PFSK-1 (cell line): ENCODE measurements around the gene ADTRP.

Experiments
- FOXP2 ChIP-seq: optimal IDR thresholded peaks from 2 replicates; pipeline ENCODE3; 2011; ENCODE audit warnings: borderline replicate concordance, control low read depth, inconsistent platforms; ENCODE audit not compliant: insufficient read depth; ENCODE audit errors: extremely low read length, extremely low read depth
- POLR2AphosphoS5 ChIP-seq: IDR thresholded peaks from 2 replicates; pipeline ENCODE4 v1.6.1; 2012; ENCODE audit warnings: low read depth, mild to moderate bottlenecking, control low read depth, low read length, moderate library complexity
- SIN3A ChIP-seq: IDR thresholded peaks from 2 replicates; pipeline ENCODE4 v1.6.1; 2012; ENCODE audit warnings: mild to moderate bottlenecking, low read length, moderate library complexity, borderline replicate concordance; ENCODE audit not compliant: insufficient read depth
- TAF1 ChIP-seq: IDR thresholded peaks from 2 replicates; pipeline ENCODE4 v1.6.1; 2012; ENCODE audit warnings: low read length, control low read depth, borderline replicate concordance; ENCODE audit not compliant: insufficient read depth
- TF ChIP-seq, protein P1 (sequence below), 2 experiments: IDR thresholded peaks; 2 replicates each; pipeline versions ENCODE4 v1.6.1 to v1.8.0; 2011 to 2012; ENCODE audit warnings: low read depth in 2 of 2, low read length in 2 of 2, control low read depth in 1 of 2, inconsistent platforms in 1 of 2, mild to moderate bottlenecking in 1 of 2, moderate library complexity in 1 of 2; ENCODE audit not compliant: insufficient read depth in 1 of 2

ADTRP gene

GRCh38 chr6:11727998-11728961 is 50.3 kb downstream of the ADTRP start:
- no peak for TF ChIP-seq TAF1
- no peak for TF ChIP-seq FOXP2
- TF ChIP-seq, protein P1, sequence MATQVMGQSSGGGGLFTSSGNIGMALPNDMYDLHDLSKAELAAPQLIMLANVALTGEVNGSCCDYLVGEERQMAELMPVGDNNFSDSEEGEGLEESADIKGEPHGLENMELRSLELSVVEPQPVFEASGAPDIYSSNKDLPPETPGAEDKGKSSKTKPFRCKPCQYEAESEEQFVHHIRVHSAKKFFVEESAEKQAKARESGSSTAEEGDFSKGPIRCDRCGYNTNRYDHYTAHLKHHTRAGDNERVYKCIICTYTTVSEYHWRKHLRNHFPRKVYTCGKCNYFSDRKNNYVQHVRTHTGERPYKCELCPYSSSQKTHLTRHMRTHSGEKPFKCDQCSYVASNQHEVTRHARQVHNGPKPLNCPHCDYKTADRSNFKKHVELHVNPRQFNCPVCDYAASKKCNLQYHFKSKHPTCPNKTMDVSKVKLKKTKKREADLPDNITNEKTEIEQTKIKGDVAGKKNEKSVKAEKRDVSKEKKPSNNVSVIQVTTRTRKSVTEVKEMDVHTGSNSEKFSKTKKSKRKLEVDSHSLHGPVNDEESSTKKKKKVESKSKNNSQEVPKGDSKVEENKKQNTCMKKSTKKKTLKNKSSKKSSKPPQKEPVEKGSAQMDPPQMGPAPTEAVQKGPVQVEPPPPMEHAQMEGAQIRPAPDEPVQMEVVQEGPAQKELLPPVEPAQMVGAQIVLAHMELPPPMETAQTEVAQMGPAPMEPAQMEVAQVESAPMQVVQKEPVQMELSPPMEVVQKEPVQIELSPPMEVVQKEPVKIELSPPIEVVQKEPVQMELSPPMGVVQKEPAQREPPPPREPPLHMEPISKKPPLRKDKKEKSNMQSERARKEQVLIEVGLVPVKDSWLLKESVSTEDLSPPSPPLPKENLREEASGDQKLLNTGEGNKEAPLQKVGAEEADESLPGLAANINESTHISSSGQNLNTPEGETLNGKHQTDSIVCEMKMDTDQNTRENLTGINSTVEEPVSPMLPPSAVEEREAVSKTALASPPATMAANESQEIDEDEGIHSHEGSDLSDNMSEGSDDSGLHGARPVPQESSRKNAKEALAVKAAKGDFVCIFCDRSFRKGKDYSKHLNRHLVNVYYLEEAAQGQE (IDR thresholded peaks at IDR 0.05; ENCODE audit: insufficient read depth in 1 of 2, low read depth in 2 of 2, low read length in 2 of 2): no peak
- no peak for TF ChIP-seq SIN3A
- no peak for TF ChIP-seq POLR2AphosphoS5

DNA sequence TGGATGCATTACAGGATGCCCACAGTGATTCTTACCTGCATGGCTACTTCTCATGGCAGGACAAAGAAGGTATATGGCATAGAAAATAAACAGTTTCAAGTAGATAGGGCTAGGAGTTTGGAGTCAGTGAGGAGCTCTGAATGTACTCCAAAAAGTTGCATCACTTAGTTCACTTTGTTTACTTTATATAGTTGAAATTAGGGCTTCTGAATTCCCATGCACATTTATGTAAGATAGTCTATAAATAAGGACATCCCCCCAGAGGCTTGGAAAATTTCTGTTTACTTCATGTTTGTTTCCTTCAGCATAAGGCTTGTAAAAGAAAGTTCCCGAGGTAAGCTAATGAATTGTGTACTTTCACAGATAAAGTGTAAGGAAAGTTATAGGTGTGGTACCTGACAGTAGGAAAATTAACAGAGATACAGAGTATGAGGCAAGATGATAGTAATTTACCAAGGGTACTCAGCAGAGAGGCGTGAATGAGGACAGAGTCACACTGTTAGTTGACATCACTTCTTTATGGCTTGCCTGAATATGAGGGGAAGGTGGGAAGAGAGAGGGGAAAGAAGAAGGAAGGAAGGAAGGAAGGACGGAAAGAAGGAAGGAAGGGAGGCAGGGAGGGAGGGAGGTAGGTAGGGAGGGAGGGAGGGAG is 51.1 kb downstream of the ADTRP start:
- TF ChIP-seq FOXP2: no peak
- TF ChIP-seq, protein P1 (IDR thresholded peaks at IDR 0.05; ENCODE audit: insufficient read depth in 1 of 2, low read depth in 2 of 2, low read length in 2 of 2): no peak
- TF ChIP-seq TAF1: no peak
- no peak for TF ChIP-seq SIN3A
- no peak for TF ChIP-seq POLR2AphosphoS5

DNA sequence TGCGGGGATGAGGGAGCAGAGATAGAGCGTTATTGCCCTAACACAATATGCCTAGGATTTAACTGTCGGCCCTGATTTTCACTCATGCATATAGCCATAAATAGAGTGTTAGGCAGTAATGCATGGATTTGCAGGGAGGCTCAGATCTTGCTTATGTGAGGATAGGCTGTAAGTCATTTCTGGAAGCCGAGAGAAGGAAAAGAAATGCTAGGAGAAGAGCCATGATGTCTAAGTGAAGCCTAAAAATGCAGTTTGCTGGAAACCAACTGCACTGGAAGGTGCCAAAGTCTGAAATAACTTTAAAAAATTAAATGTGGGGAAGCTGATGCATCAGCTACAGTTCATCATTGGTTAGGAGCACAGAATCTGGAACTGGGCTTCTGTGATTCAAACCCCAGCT is 54.3 kb downstream of the ADTRP start:
- TF ChIP-seq TAF1 (no peak), POLR2AphosphoS5 (no peak), FOXP2 (no peak)
- TF ChIP-seq, protein P1 (IDR thresholded peaks at IDR 0.05; ENCODE audit: insufficient read depth in 1 of 2, low read depth in 2 of 2, low read length in 2 of 2): no peak

GRCh38 chr6:11722805-11723631 is 55.6 kb downstream of the ADTRP start:
- TF ChIP-seq FOXP2 (no peak), POLR2AphosphoS5 (no peak), TAF1 (no peak), SIN3A (no peak)
- TF ChIP-seq, protein P1 (IDR thresholded peaks at IDR 0.05; ENCODE audit: insufficient read depth in 1 of 2, low read depth in 2 of 2, low read length in 2 of 2): no peak
